GM18868 (cell line): ENCODE data around the gene UBL3.

Source experiments
- ATAC-seq: cut with Tn5 transposase; IDR thresholded peaks from one replicate; pipeline ENCODE4 v1.9.1; 2021; ENCODE audit warnings: mild to moderate bottlenecking, moderate library complexity; ENCODE audit not compliant: unreplicated experiment

Gene UBL3

DNA sequence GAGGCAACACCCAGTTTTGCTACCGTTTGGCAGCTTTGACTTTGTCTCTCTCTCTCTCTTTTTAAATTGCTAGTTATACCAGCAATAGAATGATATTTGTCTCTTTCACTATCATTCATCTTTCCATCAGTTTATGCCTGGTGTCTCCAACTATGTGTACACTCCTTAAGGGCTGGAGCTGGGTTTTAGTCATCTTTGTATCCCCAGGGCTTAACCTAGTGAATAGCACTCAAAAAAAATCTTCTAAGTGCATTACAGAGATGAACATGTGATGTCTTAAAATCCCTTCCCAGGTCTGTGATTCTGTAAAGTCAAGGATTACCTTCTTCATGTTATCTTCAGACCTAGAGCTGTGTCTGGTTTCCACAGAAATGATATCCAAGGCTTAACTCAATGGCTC, 7.8 kb upstream of the UBL3 start:
- ATAC-seq = no peak

DNA sequence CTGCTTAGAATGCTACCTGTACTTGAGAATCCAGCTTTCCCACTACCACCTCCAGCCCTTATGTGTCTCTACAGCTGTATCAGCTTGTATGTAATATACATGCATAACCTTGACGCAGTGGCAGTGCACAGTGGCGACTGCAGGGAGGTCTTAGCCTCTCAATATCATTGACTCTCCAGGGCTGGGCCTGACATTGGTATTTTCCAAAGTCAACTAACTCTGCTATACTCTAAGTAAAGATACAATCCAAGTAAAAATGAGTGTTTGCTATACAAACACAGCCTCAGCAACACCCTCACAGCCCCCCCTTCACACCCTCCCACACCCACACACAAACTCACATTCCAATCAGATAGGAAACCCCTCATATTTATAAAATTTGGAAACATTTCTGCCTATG, 6.7 kb upstream of the UBL3 start:
- ATAC-seq = no peak

DNA sequence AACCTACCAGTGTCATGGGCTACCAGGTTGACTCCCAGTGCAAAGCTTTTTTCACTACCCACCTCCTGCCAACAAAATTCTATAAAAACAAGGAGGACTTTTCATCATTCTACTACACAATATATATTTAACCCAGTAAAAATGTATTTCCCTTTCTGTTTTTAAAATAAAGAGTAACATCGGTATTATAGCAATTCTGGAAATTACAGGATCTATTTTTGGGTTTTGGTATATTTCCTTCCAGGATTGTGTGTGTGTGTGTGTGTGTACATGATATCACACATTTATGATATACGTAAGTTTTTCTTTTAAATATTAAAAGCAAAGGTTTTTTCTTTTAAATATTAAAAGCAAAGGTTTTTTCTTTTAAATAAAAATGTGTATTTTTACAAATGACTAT, 6.0 kb upstream of the UBL3 start:
- ATAC-seq = no peak

DNA sequence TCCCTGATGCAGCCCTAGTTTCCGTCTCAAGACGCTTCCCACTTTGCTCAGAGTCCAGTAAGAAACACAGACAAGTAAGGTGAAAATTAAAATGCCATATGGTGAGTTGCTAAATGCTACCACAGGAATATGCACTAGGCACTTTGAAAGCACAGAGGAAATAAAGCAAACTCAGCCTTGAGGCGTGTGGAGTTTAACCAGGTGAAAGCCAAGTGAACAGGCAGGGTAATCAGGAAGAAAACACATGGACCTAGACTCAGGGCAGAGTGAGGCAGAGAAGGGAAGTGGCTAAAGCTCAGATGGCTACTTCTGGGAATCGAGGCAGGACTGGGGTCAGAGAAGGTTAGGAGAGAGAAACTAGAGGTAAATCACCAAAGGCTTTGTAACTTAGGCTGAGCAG, 5.4 kb upstream of the UBL3 start:
- no peak for ATAC-seq

DNA sequence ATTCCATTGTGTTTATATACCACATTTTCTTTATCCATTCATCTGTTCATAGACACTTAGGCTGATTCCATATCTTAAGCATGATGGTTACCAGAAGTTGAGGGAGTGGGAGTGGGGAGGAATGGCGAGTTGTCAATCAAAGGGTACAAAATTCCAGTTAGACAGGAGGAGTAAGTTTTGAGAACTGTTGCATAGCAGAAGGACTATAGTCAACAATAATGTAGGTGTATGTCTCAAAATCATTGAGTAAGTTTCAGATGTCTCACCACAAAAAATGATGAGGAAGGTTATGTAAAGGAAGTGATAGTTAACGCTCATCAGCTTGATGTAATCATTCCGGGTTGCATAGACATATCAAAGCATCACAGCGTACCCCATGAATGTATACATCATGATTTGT, 4.6 kb upstream of the UBL3 start:
- ATAC-seq = no peak

DNA sequence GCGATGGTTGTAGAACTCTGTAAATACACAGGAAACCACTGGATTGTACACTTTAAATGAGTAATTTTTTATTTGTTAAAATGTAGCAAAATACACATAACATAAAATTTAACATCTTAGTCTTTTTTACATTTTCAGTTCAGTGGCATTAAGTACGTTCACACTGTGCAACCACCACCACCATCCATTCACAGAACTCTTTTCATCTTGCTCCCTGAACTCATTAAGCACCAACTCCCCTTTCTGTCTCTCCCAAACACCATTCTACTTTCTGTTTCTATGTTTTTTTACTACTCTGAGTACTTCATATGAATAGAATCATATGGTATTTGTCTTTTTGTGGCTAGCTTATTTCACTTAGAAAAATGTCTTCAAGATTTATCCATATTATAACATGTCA, 2.7 kb upstream of the UBL3 start:
- ATAC-seq = no peak

DNA sequence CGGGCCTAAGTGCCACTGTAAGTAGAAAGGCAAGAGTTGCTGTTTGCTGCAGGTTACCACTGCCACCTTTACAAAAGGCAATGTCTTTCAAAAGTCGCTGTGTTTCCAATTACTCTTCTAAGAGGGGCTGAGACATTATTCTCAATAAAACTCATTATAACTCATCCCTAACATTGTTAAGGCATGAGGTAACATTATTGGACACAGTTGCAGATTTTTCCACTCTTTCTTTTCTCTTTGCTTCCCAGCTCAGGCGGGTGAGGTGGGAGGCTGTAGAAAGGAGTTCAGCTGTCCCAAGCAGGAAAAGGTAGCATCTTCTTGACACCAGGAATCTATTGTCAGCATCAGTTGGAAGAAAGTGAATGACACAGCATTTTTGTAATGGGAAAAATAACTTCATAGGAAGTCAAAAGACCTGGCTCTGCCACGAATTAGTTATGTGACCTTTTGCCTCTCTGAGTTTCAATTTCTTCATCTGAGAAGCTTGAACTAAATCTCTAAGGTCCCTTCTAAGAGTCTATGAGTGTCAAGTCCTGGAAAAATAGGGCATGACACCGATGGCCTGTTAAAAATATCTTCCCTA, 2.1 kb upstream of the UBL3 start:
- no peak for ATAC-seq

DNA sequence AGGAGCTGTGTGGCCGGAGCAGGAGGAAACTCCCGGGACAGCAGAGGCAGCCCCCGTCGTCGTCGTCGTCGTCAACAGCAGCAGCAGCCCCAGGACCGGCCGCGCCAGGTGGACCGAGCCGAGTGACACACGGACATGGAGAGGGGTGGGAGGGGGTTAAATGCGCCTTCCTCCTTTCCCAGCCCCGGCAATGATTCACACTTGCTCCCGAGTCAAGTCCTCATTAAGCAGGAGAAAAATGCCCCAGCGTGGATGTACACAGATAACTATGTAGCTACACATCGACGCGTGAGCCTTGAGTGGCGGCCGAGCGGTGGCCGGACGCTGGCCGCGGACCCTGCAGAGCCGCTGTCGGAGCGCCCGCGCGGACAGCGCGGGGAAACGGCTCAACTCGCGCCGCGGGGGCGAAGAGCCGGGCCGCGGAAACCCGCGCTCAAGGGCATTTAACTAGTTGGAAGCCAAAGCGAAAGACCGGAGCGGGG, 645 bp downstream of the UBL3 start:
- peak; percentile 13 for ATAC-seq

DNA sequence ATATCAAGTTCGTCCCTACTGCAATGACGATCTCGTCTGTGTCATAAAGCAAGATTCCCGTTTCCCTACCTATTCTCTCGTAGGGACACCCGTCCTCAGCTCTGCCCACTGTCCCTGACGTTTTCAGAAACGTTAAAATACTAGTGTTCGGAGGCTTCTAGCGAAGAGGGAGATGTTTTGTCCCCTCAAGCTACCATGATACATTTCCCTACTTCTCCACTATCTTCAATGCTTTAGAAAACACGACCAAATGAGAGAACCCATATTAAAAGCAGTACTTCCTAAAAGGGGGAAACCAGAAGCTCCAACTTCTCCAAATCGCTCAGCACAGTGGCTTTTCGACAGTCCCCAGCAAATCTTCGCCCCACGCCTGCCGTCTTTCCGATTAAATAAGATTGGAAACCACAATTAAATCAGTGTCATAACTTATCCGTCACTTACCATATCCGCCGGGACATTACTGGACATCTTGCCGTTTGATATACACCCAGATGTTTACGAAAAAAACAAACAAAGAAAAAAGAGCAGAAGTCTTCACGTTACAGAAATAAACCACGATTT, 1.3 kb downstream of the UBL3 start:
- ATAC-seq = no peak

DNA sequence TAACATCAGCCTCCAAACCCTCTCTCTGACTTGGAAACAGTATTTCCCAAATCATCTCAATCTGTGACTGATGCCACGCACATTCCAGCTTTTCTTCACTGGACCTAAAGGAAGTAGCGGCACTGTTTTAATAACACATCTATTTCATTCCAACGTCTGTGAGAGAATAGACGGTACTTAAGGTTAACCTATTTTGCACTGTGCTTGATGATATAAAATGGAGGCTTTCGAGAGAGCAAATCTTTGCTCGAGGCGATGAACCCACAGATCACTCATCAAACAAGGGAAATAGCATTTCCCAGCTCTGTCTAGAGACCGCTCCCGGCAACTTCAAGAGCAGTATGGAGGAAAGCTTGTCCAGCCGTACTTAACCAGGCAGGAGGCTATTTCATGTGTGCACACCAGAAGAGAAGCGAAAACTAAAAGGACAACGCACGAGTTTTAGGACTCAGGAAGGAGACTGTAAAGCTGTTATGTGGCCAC, 2.9 kb downstream of the UBL3 start:
- no peak for ATAC-seq

DNA sequence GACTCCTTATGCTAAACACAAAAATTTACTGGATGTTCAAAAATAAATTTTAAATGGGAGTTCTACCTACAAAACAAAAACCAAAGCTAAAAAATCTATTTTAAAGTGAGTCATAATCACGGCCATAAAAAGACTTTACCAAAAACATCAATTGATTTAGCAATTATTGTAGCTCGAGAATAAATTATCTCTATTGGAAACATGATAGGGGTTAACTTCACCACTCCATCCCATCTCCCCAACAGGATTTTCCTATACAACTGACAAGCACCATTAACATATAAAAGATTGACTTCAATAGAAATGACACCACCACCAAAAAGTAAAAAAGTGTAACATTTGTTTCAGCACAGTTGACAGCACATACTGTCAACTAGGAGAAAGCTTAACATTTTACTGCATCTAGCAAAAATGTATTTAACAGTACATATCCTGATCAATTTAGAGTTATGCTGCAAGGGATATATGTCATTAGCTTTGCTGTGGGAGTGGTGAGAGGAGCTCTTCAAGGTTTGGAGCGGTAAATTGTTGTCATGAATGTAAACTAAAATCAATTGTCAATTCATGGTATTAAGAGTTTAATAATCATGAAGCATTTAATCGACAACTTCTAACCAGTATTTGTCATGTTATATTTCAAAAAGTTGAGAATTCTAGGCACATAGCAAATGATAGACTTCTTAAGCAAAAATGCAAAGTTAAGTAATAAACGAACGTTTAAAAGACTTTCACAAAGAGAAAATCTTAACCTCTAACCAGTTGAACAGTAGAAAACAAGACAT, 3.8 kb downstream of the UBL3 start:
- ATAC-seq = no peak

DNA sequence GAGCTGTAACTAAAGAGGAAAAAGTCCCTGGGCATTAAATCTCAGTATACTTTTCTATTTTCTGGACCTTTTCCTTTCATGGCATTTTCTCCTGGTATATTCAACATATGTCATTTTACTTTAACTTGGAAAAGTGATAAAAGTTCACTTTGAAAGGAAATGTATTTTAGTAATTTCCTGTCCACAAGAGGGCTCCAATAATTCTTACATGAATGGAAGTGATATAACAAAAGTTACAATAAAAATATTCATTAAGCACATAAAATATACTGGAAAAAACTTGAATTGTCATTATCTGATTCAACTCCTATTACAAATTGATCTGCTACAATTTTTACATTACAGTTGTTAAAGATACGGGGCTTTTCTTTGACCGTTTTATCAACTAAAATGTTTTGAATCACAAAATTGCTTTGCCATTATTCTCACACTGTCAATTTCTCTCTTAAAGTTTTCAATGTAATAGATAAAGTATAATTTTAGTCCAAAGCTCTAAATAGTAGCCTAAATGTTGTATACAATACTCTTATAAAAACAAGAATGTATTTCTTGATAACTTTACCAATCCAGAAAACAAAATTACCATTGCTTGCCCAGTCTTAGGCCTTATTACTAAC, 4.9 kb downstream of the UBL3 start:
- ATAC-seq = no peak

DNA sequence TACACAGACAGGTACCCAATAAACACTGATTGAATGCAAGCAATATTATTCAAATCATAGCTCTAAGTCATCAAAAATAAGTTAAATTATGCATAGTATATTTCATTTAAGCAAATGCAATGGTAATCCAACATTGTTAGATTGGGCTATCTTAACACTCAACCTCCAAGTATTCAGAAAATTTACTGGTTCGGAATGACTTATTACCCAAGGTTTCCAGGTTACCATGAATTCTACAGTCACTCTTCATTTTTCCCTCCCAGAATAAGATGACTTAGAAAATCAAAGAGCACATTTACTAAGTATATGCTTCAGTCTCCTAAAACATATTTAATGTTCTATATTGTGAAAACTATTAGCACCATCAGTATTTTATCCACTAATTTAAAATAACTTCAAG, 6.0 kb downstream of the UBL3 start:
- ATAC-seq = no peak

DNA sequence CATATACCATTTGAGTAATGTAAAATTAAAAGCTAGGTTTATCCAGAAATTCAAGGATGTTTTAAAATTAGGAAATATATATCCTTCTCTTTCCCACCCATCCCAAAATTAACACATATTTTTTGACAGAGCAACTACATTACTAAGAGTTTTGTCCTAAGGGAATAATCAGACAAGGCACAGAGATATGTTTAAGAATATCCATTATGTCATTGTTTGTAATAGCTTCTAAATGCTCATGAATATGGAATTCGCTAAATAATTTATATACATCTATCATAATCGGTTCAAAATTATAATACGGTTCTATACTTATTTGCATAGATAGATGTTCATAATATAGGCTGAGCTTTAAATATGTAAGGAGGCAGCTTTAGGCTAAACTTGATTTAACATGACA, 9.8 kb downstream of the UBL3 start:
- ATAC-seq = no peak

DNA sequence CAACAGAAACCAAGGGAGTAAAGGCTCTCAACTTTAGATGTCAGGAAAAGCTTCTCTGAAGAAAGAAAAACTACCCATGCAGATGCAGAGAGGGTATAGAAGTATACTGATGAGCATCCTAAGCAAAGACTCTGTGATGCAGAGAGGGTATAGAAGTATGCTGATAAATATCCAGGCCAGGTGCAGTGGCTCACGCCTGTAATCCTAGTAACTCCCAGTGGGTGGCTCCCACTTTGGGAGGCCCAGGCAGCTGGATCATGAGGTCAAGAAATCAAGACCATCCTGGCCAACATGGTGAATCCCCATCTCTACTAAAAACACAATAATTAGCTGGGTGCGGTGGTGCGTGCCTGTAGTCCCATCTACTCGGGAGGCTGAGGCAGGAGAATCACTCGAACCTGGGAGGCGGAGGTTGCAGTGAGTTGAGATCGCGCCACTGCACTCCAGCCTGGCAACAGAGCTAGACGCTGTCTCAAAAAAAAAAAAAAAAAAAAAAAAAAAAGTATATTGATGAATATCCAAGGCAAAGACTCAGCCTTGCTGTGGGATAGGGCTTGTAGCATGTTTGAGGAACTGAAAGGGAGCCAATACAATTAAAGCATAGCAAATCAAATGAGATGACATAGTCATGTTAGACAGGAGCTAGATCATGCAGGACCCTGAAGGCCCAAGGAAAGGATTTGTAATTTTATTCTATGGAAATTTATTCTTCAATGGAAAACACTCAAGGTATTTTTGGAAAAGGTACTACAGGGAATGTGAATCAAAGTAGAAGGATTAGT, 14.9 kb downstream of the UBL3 start:
- no peak for ATAC-seq

DNA sequence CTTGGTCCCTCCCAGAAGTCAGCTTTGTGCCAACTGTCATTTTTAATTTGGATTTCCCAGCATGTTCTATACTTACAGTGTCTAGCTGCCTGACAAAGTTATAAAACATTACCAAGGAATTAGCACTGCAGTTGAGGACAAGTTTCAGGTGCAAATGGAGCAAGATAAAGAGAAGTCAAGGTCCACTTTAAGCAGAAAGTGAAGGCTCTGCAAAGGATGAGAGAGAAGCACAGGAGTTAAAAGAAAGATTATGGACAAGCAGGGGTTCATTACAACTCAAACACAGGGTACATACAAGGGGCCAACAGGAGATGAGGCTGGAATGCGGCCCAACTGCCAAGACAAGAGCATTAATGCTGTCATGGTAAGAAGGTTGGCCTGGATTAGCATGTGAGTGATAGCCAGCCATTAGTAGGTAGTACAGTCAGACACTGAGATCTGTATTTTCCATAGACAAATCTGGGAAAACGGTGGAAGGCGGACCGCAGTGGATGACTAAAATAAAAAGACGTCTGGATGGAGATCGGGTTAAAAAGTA, 17.6 kb downstream of the UBL3 start:
- ATAC-seq = no peak

DNA sequence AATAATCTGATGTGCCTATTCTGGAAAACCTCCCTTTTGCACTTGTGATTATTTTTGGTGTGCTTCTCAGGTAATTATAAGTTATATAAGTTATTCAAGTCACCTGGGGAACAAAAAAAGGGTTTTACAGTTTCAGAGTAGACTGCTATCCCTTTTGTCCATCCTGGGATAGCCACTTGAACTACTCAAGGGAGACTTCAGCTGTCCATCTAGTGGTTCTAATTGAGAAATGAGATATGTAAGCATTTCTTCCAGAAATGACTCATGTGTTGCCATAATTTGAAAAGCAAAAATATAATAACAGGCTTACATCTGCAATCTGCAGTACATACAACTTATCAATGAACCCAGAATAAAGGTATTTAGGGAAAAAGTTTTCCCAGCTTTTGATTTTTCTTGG, 20.4 kb downstream of the UBL3 start:
- no peak for ATAC-seq

DNA sequence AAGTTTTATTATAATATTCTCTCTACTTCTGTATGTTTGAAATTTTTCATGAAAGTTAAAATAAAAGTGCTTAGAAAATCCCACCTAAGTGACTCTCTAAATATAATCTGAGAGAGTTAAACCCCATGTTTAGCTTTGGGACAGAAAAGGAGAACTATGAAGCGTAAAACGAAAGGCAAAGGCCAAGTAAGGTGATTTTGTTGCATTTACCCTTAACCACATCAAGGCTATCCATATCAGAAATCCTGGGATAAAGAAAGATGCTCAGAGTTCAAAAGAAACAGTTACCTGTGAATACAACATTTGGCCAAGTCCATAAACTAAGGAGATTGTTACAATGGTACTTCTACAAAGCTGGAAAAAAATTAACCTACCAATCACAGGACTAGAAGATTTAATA, 31.3 kb downstream of the UBL3 start:
- ATAC-seq = no peak

DNA sequence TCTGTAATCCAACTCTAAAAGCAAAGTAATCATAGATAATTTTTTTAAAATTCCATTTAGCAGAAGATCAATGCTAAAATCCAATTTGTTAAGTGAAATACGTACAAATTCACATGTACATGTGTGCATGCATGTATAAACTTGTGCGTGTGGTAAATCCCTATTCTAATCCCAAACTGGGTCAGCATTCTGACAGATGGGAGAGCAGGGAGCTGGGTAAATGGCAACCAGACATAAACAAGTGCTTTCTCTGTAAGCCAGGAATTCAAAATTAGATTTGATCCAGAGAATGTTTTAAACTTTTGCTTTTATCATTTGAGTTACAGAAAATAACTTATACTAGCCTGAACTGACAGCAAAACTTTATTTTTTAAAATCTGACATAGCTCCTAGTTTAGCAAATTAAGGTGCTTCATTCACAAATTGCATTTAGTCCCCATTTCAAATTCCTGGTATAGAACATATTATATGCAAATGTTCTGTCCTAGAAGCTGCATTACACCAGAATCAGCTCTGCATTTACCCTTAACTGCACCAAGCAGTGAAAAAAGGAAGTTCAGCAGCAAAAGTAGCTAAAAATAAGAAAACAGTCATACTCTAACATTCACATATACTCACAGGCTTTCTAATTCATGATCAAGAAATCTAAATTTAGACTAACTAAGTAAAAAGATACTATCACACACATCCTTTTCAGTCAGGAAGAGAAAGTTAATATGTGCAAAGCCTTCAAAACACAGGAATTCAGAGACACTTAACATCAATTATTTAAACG, 32.6 kb downstream of the UBL3 start:
- peak; percentile 96 for ATAC-seq

DNA sequence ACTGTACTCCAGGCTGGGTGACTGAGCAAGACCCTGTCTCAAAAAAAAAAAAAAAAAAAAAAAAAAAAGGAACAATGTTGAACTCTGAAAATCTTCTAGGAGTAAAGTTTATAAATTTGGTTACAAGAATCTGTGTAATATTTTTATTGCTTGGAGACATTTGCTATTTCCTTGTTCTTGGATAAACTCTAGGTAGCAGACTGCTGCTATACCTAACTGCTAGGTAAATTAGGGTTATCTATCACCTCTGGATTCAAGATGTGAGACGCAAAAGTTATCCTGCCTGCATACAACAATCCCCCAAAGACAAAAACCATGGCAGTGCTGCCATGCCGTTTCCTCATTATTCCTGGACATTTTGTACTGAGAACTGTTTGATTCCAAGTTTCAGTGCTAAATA, 33.7 kb downstream of the UBL3 start:
- no peak for ATAC-seq
